MM.1S (cell line): Measurements from ENCODE around the gene GTPBP6.

ENCODE experiments used
- DNase-seq: peaks from one replicate; pipeline ENCODE4 v3.0.0-alpha.2; 2015
- H2AFZ ChIP-seq: fragments of 300-600 bp; sonication (generic); 2 replicates; pipeline ENCODE4 v1.6.0; 2016; ENCODE audit warnings: antibody characterized with exemption, low read length
- H3F3A ChIP-seq: fragments of 300-600 bp; sonication (generic); 2 replicates; pipeline ENCODE4 v1.6.1; 2016; ENCODE audit warnings: mild to moderate bottlenecking, antibody characterized with exemption, low read length, moderate library complexity, mixed read lengths; ENCODE audit not compliant: insufficient read depth
- H3K27ac ChIP-seq: fragments of 300-600 bp; sonication (generic); 2 replicates; pipeline ENCODE4 v1.5.1; 2016; ENCODE audit warnings: mild to moderate bottlenecking, low read length
- H3K27me3 ChIP-seq: fragments of 300-600 bp; sonication (generic); replicated peaks from 2 replicates; pipeline ENCODE4 v1.6.0; 2016; ENCODE audit warnings: low read length; ENCODE audit not compliant: insufficient read depth
- H3K36me3 ChIP-seq: fragments of 300-600 bp; sonication (generic); replicated peaks from 2 replicates; pipeline ENCODE4 v1.6.1; 2016; ENCODE audit warnings: mild to moderate bottlenecking, low read length, mixed read lengths; ENCODE audit not compliant: insufficient read depth
- H3K4me1 ChIP-seq: fragments of 300-600 bp; sonication (generic); 2 replicates; pipeline ENCODE4 v1.6.1; 2016; ENCODE audit warnings: low read length, mixed read lengths
- H3K4me2 ChIP-seq: fragments of 300-600 bp; sonication (generic); 2 replicates; pipeline ENCODE4 v1.6.0; 2016; ENCODE audit warnings: low read depth, low read length
- H3K4me3 ChIP-seq: fragments of 300-600 bp; sonication (generic); 2 replicates; pipeline ENCODE4 v1.5.1; 2016; ENCODE audit warnings: low read length, mixed read lengths
- H3K79me2 ChIP-seq: fragments of 300-600 bp; sonication (generic); 2 replicates; pipeline ENCODE4 v1.6.1; 2016; ENCODE audit warnings: mixed run types, low read length, mixed read lengths
- H3K9ac ChIP-seq: fragments of 300-600 bp; sonication (generic); 2 replicates; pipeline ENCODE4 v1.6.1; 2016; ENCODE audit warnings: low read length, mixed read lengths
- H3K9me2 ChIP-seq: fragments of 300-600 bp; sonication (generic); replicated peaks from 2 replicates; pipeline ENCODE4 v1.6.1; 2016; ENCODE audit warnings: mild to moderate bottlenecking, low read length, mixed read lengths; ENCODE audit not compliant: insufficient read depth
- H3K9me3 ChIP-seq: fragments of 300-600 bp; sonication (generic); replicated peaks from 2 replicates; pipeline ENCODE4 v1.6.1; 2016; ENCODE audit warnings: mild to moderate bottlenecking, low read length, mixed read lengths; ENCODE audit not compliant: insufficient read depth
- H4K20me1 ChIP-seq: fragments of 300-600 bp; sonication (generic); 2 replicates; pipeline ENCODE4 v1.6.1; 2016; ENCODE audit warnings: mild to moderate bottlenecking, low read length, moderate library complexity, mixed read lengths; ENCODE audit not compliant: insufficient read depth
- CTCF ChIP-seq: fragments of 300-600 bp; sonication (generic); IDR thresholded peaks from 2 replicates; pipeline ENCODE4 v1.5.1; 2016; ENCODE audit warnings: antibody characterized with exemption, low read length, mixed read lengths
- EZH2 ChIP-seq: fragments of 300-600 bp; sonication (generic); optimal IDR thresholded peaks from 2 replicates; pipeline ENCODE3; 2017; ENCODE audit warnings: low read depth, mild to moderate bottlenecking, antibody characterized with exemption, low read length, mixed read lengths
- EZH2phosphoT487 ChIP-seq: fragments of 300-600 bp; sonication (generic); IDR thresholded peaks from 2 replicates; pipeline ENCODE4 v1.6.1; 2018; ENCODE audit warnings: antibody characterized with exemption, low read length

GTPBP6 gene

DNA sequence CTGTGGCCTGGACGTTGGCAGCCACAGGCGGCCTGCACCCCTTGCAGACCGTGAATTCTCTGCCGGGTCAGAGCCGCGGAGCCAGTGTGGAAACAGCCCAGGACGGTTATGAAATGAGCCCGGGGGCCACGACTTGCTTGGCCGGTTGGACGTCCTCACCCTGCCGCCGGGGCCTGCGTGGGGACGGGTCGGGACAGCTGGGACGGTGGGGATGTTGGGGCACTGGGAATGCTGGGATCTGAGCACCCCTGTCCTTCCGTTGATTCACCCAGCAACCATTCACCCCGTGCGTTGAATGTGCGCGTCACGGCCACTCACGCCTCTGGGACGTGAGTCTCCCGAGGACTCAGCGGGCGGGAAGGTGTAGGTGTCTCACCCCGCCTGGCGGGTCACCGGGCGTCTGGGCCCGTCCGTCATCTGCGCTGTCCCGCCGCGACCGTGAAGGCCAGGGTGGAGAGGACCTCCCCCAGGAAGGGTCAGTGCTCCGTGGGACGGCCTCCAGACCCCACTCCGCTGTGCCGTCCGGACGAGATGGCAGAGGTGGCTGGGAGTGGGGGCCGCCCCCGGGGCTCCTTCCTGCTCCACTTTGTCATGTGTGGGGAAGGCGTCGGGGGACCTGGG lies 41.9 kb downstream of the GTPBP6 start:
- Histone ChIP-seq H3K79me2 (no peaks in the 10 kb centered on the region), H3K9ac (peak overlapping the region; percentile 25; the same call in 1 of the 2 replicates), H2AFZ (peak overlapping the region; percentile 77), H3K9me3 (no peaks in the 10 kb centered on the region), H3K36me3 (no peaks in the 10 kb centered on the region), H3K4me2 (peak overlapping the region; percentile 88), H3K4me1 (no peaks in the 10 kb centered on the region), H3K27me3 (no peaks in the 10 kb centered on the region), H3K27ac (no peak overlapping the region), H3K4me3 (peak overlapping the region; percentile 69), H3K9me2 (no peaks in the 10 kb centered on the region), H4K20me1 (no peaks in the 10 kb centered on the region), H3F3A (no peaks in the 10 kb centered on the region)
- TF ChIP-seq EZH2phosphoT487 = no peak
- TF ChIP-seq CTCF = no peak
- TF ChIP-seq EZH2 = no peak
- no peak for DNase-seq

- H3K27me3 ChIP-seq = no peaks in the 10 kb centered on the region
- H3K79me2 ChIP-seq = no peaks in the 10 kb centered on the region
- peak overlapping the region; percentile 88 for H3K4me2 ChIP-seq
- no peaks in the 10 kb centered on the region for H3F3A ChIP-seq
- DNase-seq = no peak
- H3K9me3 ChIP-seq = no peaks in the 10 kb centered on the region
- no peaks in the 10 kb centered on the region for H4K20me1 ChIP-seq
- peak overlapping the region; percentile 25; the same call in 1 of the 2 replicates for H3K9ac ChIP-seq
- H3K9me2 ChIP-seq = no peaks in the 10 kb centered on the region
- no peaks in the 10 kb centered on the region for H3K4me1 ChIP-seq
- TF ChIP-seq EZH2phosphoT487 (no peak), EZH2 (no peak), CTCF (no peak)
- peak overlapping the region; percentile 69 for H3K4me3 ChIP-seq
- peak overlapping the region; percentile 77 for H2AFZ ChIP-seq
- H3K27ac ChIP-seq = no peak overlapping the region
- no peaks in the 10 kb centered on the region for H3K36me3 ChIP-seq
These were observed 42.5 kb downstream of the GTPBP6 start for GRCh38 chrX:275967-276580.

GRCh38 chrX:275476-275966 lies 43.1 kb downstream of the GTPBP6 start:
- Histone ChIP-seq H3K9me3 (no peaks in the 10 kb centered on the region), H3K36me3 (no peaks in the 10 kb centered on the region), H3K9ac (no peak overlapping the region), H3K27ac (no peak overlapping the region), H3K9me2 (no peaks in the 10 kb centered on the region), H4K20me1 (no peaks in the 10 kb centered on the region), H3K27me3 (no peaks in the 10 kb centered on the region), H3K4me1 (no peaks in the 10 kb centered on the region), H3K4me3 (peak overlapping the region; percentile 69), H3F3A (no peaks in the 10 kb centered on the region), H3K4me2 (peak overlapping the region; percentile 88), H3K79me2 (no peaks in the 10 kb centered on the region), H2AFZ (peak overlapping the region; percentile 77; the same call in 1 of the 2 replicates)
- no peak for DNase-seq
- TF ChIP-seq CTCF (no peak), EZH2 (no peak), EZH2phosphoT487 (no peak)
